Neural progenitor cell (in vitro differentiated cells): ENCODE data around the gene BMPR1B. TPM values are rescaled to one million over a fixed set of nuclear protein-coding genes. Genes with fewer than 3 reads are reported as not detected.

Source experiments
- DNase-seq: peaks from one replicate; pipeline ENCODE4 v3.0.0-alpha.2; 2016; ENCODE audit warnings: low spot score
- H2AFZ ChIP-seq: fragments of 200-600 bp; sonication (generic); replicated peaks from 2 replicates; pipeline ENCODE4 v1.6.1; 2016; ENCODE audit warnings: antibody characterized with exemption
- H3F3A ChIP-seq: fragments of 200-600 bp; sonication (generic); 2 replicates; pipeline ENCODE4 v1.6.1; 2016; ENCODE audit warnings: antibody characterized with exemption, low read depth
- H3K27ac ChIP-seq: fragments of 200-600 bp; sonication (generic); 2 replicates; pipeline ENCODE4 v1.5.1; 2016; ENCODE audit warnings: mild to moderate bottlenecking
- H3K27me3 ChIP-seq: fragments of 200-600 bp; sonication (generic); 2 replicates; pipeline ENCODE4 v1.6.1; 2016; ENCODE audit warnings: mild to moderate bottlenecking, moderate library complexity
- H3K36me3 ChIP-seq: fragments of 200-600 bp; sonication (generic); 2 replicates; pipeline ENCODE4 v1.5.1; 2016
- H3K4me1 ChIP-seq: fragments of 200-600 bp; sonication (generic); 2 replicates; pipeline ENCODE4 v1.6.1; 2016; ENCODE audit warnings: mixed run types
- H3K4me2 ChIP-seq: fragments of 200-600 bp; sonication (generic); 2 replicates; pipeline ENCODE4 v1.6.1; 2016
- H3K4me3 ChIP-seq: fragments of 200-600 bp; sonication (generic); 2 replicates; pipeline ENCODE4 v1.5.1; 2016
- H3K79me2 ChIP-seq: fragments of 200-600 bp; sonication (generic); 2 replicates; pipeline ENCODE4 v1.6.1; 2016; ENCODE audit warnings: low read depth
- H3K9ac ChIP-seq: fragments of 200-600 bp; sonication (generic); 2 replicates; pipeline ENCODE4 v1.6.1; 2016
- H3K9me3 ChIP-seq: fragments of 200-600 bp; sonication (generic); 2 replicates; pipeline ENCODE4 v1.5.1; 2016; ENCODE audit warnings: low read depth
- H4K20me1 ChIP-seq: fragments of 200-600 bp; sonication (generic); 2 replicates; pipeline ENCODE4 v1.6.1; 2016; ENCODE audit warnings: low read depth
- H3K27ac Mint-ChIP-seq: 3 replicates; pipeline ENCODE4 v1.8.0; 2021; ENCODE audit warnings: mixed read lengths
- H3K27me3 Mint-ChIP-seq: 2 replicates; pipeline ENCODE4 v1.8.0; 2022; ENCODE audit warnings: low read depth, mild to moderate bottlenecking, inconsistent platforms, moderate library complexity, mixed read lengths; ENCODE audit not compliant: insufficient read depth
- H3K36me3 Mint-ChIP-seq: 3 replicates; pipeline ENCODE4 v1.8.0; 2021; ENCODE audit warnings: mixed read lengths
- H3K4me1 Mint-ChIP-seq: 3 replicates; pipeline ENCODE4 v1.8.0; 2021; ENCODE audit warnings: mixed read lengths
- H3K4me3 Mint-ChIP-seq: 3 replicates; pipeline ENCODE4 v1.8.0; 2021; ENCODE audit warnings: mild to moderate bottlenecking, moderate library complexity, mixed read lengths
- H3K9me3 Mint-ChIP-seq: 3 replicates; pipeline ENCODE4 v1.8.0; 2020; ENCODE audit warnings: mixed read lengths
- CTCF ChIP-seq: fragments of 200-600 bp; sonication (generic); IDR thresholded peaks from 2 replicates; pipeline ENCODE4 v1.5.1; 2017; ENCODE audit warnings: antibody characterized with exemption, mild to moderate bottlenecking
- EZH2 ChIP-seq: fragments of 200-600 bp; sonication (generic); IDR thresholded peaks from 2 replicates; pipeline ENCODE4 v1.6.1; 2017; ENCODE audit warnings: antibody characterized with exemption, mild to moderate bottlenecking, moderate library complexity
- EZH2phosphoT487 ChIP-seq: fragments of 200-600 bp; sonication (generic); IDR thresholded peaks from 2 replicates; pipeline ENCODE4 v1.6.1; 2017; ENCODE audit warnings: antibody characterized with exemption
- total RNA-seq: library from RNA; depleted of rRNA; stranded (reverse); fragments of >200 nt; gene quantifications from 2 replicates; pipeline ENCODE4 v1.2.3, GENCODE V29; 2015; ENCODE audit warnings: low replicate concordance

BMPR1B gene
- total RNA-seq, 1 donor from 2014 or later, result 2.7 TPM

- no peaks in the 10 kb centered on the region for H3K36me3 Mint-ChIP-seq
- H3K36me3 ChIP-seq, result no peaks in the 10 kb centered on the region
- no peaks in the 10 kb centered on the region for H3K27me3 Mint-ChIP-seq
- H3K4me3 ChIP-seq, result no peak overlapping the region
- no peaks in the 10 kb centered on the region for H4K20me1 ChIP-seq
- no peak for TF ChIP-seq EZH2phosphoT487
- no peak for TF ChIP-seq CTCF
- TF ChIP-seq EZH2, result no peak
- H3K4me2 ChIP-seq, result no peak overlapping the region
- no peak overlapping the region for H3K9ac ChIP-seq
- H3K79me2 ChIP-seq, result no peaks in the 10 kb centered on the region
- H3K4me1 ChIP-seq, result no peaks in the 10 kb centered on the region
- H3F3A ChIP-seq, result no peaks in the 10 kb centered on the region
- no peaks in the 10 kb centered on the region for H3K9me3 ChIP-seq
- H3K4me3 Mint-ChIP-seq, result no peak overlapping the region
- no peaks in the 10 kb centered on the region for H3K9me3 Mint-ChIP-seq
- H3K27me3 ChIP-seq, result no peaks in the 10 kb centered on the region
- no peak for DNase-seq
- H3K4me1 Mint-ChIP-seq, result peaks cover 6% of the 10 kb centered on the region
- no peak overlapping the region for H3K27ac ChIP-seq
- no peak overlapping the region for H2AFZ ChIP-seq
- H3K27ac Mint-ChIP-seq, result no peak overlapping the region
Measured at GRCh38 chr4:95004912-95005311, 247.2 kb downstream of the BMPR1B start.

GRCh38 chr4:95007998-95008397, 250.2 kb downstream of the BMPR1B start:
- H3K27ac Mint-ChIP-seq, result no peak overlapping the region

GRCh38 chr4:95013236-95013635, 255.5 kb downstream of the BMPR1B start:
- TF ChIP-seq CTCF (no peak), EZH2 (no peak), EZH2phosphoT487 (no peak)
- Histone ChIP-seq H3K79me2 (no peaks in the 10 kb centered on the region), H3K4me2 (peak overlapping the region; percentile 11), H3K4me1 (peaks cover 8% of the 10 kb centered on the region), H3F3A (no peaks in the 10 kb centered on the region), H2AFZ (no peak overlapping the region), H3K9me3 (no peaks in the 10 kb centered on the region), H3K9ac (no peak overlapping the region), H3K27ac (no peak overlapping the region), H3K36me3 (no peaks in the 10 kb centered on the region), H4K20me1 (no peaks in the 10 kb centered on the region), H3K4me3 (no peak overlapping the region), H3K27me3 (no peaks in the 10 kb centered on the region)
- H3K4me3 Mint-ChIP-seq, result no peak overlapping the region
- no peaks in the 10 kb centered on the region for H3K27me3 Mint-ChIP-seq
- H3K9me3 Mint-ChIP-seq, result no peaks in the 10 kb centered on the region
- no peaks in the 10 kb centered on the region for H3K36me3 Mint-ChIP-seq
- H3K27ac Mint-ChIP-seq, result no peak overlapping the region
- H3K4me1 Mint-ChIP-seq, result peaks cover 5% of the 10 kb centered on the region
- peak; percentile 9 for DNase-seq

More at GRCh38 chr4:95007998-95008397, 250.2 kb downstream of the BMPR1B start:
- TF ChIP-seq CTCF, result no peak
- no peak for TF ChIP-seq EZH2
- no peak for TF ChIP-seq EZH2phosphoT487
- Histone ChIP-seq H3K4me1 (peaks cover under 1% of the 10 kb centered on the region), H3K79me2 (no peaks in the 10 kb centered on the region), H4K20me1 (no peaks in the 10 kb centered on the region), H3K27ac (no peak overlapping the region), H3K27me3 (no peaks in the 10 kb centered on the region), H3K4me3 (no peak overlapping the region), H3K9ac (no peak overlapping the region), H3K9me3 (no peaks in the 10 kb centered on the region), H2AFZ (no peak overlapping the region), H3F3A (no peaks in the 10 kb centered on the region), H3K36me3 (no peaks in the 10 kb centered on the region), H3K4me2 (no peak overlapping the region)
- Mint-ChIP-seq H3K4me3 (no peak overlapping the region), H3K4me1 (peaks cover 5% of the 10 kb centered on the region), H3K36me3 (no peaks in the 10 kb centered on the region), H3K27me3 (no peaks in the 10 kb centered on the region), H3K9me3 (no peaks in the 10 kb centered on the region)
- DNase-seq, result no peak
